ENCODE results near the gene RNU6-1. TPM values are rescaled to one million over a fixed set of nuclear protein-coding genes. Genes with fewer than 3 reads are reported as not detected.

Gene RNU6-1
- total and polyA plus RNA-seq, 5 donors from 2014 or later, result not detected

DNA sequence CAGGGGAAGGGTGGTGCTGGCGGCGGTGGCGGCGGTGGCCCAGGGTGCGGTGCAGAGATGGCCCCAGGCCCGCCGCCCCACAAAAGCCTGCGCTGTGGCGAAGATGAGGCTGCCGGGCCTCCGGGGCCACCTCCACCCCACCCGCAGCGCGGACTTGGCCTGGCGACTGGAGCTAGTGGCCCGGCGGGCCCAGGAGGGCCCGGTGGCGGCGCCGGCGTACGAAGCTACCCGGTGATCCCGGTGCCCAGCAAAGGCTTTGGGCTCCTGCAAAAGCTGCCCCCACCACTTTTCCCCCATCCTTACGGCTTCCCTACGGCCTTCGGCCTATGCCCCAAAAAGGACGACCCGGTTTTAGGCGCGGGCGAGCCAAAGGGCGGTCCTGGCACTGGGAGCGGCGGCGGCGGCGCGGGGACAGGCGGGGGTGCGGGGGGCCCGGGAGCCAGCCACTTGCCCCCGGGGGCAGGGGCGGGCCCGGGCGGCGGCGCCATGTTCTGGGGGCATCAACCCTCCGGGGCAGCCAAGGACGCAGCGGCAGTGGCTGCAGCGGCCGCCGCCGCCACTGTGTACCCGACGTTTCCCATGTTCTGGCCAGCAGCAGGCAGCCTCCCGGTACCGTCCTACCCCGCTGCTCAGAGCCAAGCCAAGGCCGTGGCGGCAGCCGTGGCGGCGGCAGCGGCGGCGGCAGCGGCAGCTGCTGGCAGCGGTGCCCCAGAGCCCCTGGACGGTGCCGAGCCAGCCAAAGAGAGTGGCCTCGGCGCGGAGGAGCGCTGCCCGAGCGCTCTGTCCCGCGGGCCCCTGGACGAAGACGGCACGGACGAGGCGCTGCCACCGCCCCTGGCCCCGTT, 12.9 kb downstream of the RNU6-1 start:
- Mint-ChIP-seq H3K27me3 (peaks cover 75% of the 10 kb centered on the region), H3K27ac (peak overlapping the region in 1 of 3 donors; percentile 23), H3K4me1 (peaks cover 0 to 54% (median 20%) of the 10 kb centered on the region in 4 donors), H3K36me3 (no peaks in the 10 kb centered on the region), H3K4me3 (peak overlapping the region in 1 of 4 donors; percentile 78), H3K9me3 (peaks cover 0 to 9% (median 0%) of the 10 kb centered on the region in 7 donors)
- Histone ChIP-seq H3K4me1 (ENCODE audit: control insufficient read depth, insufficient read depth, low read length, poor library complexity, severe bottlenecking) (peaks cover 64% of the 10 kb centered on the region), H3K27ac (ENCODE audit: insufficient read depth, low read length, poor library complexity, severe bottlenecking) (no peak overlapping the region), H3K27me3 (ENCODE audit: control insufficient read depth, insufficient read depth, low read length) (peaks cover 20% of the 10 kb centered on the region), H3K9me3 (ENCODE audit: control insufficient read depth in 2 of 2, low read length in 2 of 2) (no peaks in the 10 kb centered on the region), H3K36me3 (ENCODE audit: control insufficient read depth, insufficient read depth, low read length) (no peaks in the 10 kb centered on the region), H3K4me3 (ENCODE audit: low read depth, low read length) (no peak overlapping the region)
- DNase-seq, result no peak
- ATAC-seq (ENCODE audit: low read depth in 2 of 2), result no peak

DNA sequence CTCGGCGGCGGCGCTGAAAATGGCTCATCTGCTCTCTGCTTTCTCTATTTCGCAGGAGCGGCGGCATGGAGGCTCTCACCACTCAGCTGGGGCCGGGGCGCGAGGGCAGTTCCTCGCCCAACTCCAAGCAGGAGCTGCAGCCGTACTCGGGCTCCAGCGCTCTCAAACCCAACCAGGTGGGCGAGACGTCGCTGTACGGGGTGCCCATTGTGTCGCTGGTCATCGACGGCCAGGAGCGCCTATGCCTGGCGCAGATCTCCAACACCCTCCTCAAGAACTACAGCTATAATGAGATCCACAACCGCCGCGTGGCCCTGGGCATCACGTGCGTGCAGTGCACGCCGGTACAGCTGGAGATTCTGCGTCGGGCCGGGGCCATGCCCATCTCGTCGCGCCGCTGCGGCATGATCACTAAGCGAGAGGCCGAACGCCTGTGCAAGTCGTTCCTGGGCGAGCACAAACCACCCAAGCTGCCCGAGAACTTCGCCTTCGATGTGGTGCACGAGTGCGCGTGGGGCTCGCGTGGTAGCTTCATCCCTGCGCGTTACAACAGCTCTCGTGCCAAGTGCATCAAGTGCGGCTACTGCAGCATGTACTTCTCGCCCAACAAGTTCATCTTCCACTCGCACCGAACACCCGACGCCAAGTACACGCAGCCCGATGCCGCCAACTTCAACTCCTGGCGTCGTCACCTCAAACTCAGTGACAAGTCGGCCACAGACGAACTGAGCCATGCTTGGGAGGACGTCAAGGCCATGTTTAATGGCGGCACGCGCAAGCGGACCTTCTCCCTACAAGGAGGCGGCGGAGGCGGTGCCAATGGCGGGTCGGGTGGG, 13.7 kb downstream of the RNU6-1 start:
- Histone ChIP-seq H3K27ac (ENCODE audit: insufficient read depth, low read length, poor library complexity, severe bottlenecking) (no peak overlapping the region), H3K27me3 (ENCODE audit: control insufficient read depth, insufficient read depth, low read length) (peaks cover 15% of the 10 kb centered on the region), H3K4me1 (ENCODE audit: control insufficient read depth, insufficient read depth, low read length, poor library complexity, severe bottlenecking) (peaks cover 66% of the 10 kb centered on the region), H3K36me3 (ENCODE audit: control insufficient read depth, insufficient read depth, low read length) (no peaks in the 10 kb centered on the region), H3K4me3 (ENCODE audit: low read depth, low read length) (no peak overlapping the region), H3K9me3 (ENCODE audit: control insufficient read depth in 2 of 2, low read length in 2 of 2) (no peaks in the 10 kb centered on the region)
- Mint-ChIP-seq H3K27me3 (peaks cover 76% of the 10 kb centered on the region), H3K4me1 (peaks cover 0 to 62% (median 20%) of the 10 kb centered on the region in 4 donors), H3K9me3 (peaks cover 0 to 9% (median 0%) of the 10 kb centered on the region in 7 donors), H3K4me3 (peak overlapping the region in 3 of 4 donors; percentile 55 to 78 (median 74)), H3K36me3 (no peaks in the 10 kb centered on the region), H3K27ac (peak overlapping the region in 2 of 3 donors; percentile 23 to 86)
- DNase-seq, result peak in 2 of 3 donors; percentile 12 to 42
- no peak for ATAC-seq (ENCODE audit: low read depth in 2 of 2)

DNA sequence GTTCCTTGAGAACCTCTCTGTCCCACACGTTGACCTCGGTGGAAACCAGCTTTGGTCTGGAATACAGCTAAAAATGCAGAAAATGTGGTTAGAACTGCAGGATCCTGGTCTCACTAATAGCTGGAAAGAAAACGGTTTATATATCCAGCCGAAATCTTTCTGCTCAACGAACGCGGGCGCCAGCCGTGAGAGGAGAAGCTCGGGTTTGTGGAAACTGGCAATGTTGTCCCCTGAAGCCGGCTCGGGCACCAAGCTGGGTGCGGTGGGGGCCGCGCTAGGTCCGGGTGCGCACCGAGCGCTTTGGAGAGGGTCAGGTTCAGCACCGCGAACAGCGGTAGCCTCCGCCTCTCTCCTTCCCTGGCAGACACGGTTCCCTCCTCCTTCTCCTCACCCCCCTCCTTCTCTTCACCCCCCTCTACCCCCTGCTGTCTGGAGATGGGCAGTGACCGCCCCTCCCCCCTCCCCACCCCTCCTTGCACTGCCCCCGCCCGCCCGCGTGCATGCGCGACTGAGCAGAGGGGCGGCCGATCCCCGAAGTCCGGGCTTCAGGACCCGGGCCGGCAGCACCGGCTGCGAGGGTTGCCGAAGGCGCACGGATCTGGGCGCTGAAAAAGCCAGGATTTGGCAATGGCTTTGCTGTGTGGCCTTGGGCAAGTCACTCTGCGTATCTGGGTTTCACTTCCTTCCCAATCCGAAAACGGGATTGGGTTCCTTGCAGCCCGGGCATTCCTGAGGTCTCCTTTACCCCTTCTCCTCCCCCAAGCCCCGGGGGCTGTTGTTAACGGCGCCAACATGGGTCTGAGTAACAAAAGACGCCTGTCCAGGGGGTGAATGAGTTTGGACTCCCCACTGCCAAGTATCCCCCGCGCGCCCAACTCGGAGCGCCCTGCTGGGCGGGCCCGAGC, 14.6 kb downstream of the RNU6-1 start, which contains the start of gene SKOR1:
Gene SKOR1, plus strand, starts transcription at position 534 of the 905 bp plus-strand sequence. Its CDS starts 94 bp downstream, at position 628.
- DNase-seq, result peak in 1 of 3 donors; percentile 13
- no peaks in the 10 kb centered on the region for H3K9me3 ChIP-seq (ENCODE audit: control insufficient read depth in 2 of 2, low read length in 2 of 2)
- H3K36me3 ChIP-seq (ENCODE audit: control insufficient read depth, insufficient read depth, low read length), result no peaks in the 10 kb centered on the region

DNA sequence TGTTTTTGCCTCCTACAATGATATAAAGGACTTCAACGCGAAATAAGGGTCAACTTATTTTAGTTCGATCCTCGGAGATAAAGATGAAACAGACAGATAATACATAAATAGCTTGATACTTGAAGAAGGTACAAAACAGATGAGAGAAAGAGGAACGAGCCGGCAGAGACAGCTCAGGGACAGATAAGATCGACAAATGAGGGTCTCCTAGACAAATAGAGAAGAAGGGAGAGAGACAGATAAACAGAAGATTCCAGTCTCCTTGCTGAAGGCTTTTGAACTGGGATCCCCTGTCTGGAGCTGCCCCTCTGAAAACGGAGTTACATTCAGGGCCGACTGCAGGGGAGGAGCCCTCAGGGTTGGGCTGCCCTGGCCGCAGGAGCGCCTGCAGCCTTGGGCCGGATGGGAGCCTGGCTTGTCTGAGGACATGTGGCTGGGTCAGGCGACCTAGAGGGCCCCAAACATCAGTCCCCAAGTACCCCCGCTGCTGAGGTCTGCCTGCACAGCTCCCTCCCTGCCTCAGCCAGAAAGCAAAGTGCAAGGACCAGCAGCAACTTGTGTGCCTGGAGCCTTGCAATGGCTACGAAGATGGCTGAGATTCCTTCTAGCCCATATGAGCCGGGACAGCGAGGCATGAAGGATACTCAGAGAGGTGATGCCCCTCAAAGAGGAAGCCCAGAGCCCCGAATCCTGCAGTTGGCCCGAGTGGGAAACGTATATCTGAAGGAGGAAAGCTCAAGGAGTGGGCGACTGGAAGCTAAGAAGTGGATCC, 15.5 kb downstream of the RNU6-1 start:
- H3K9me3 ChIP-seq (ENCODE audit: control insufficient read depth in 2 of 2, low read length in 2 of 2), result no peaks in the 10 kb centered on the region
- peaks cover 56% of the 10 kb centered on the region for H3K4me1 ChIP-seq (ENCODE audit: control insufficient read depth, insufficient read depth, low read length, poor library complexity, severe bottlenecking)
- H3K27me3 Mint-ChIP-seq, result peaks cover 80% of the 10 kb centered on the region

More for the DNA sequence above, 14.6 kb downstream of the RNU6-1 start, which contains the start of gene SKOR1:
- Mint-ChIP-seq H3K9me3 (peaks cover 0 to 9% (median 0%) of the 10 kb centered on the region in 7 donors), H3K27me3 (peaks cover 76% of the 10 kb centered on the region), H3K4me3 (peak within 1 kb of the TSS in 3 of 4 donors; percentile 74 to 86 (median 78)), H3K27ac (peak within 1 kb of the TSS in 2 of 3 donors; percentile 23 to 86), H3K4me1 (peaks cover 0 to 64% (median 17%) of the 10 kb centered on the region in 4 donors), H3K36me3 (no peaks in the 10 kb centered on the region)
- H3K4me3 ChIP-seq (ENCODE audit: low read depth, low read length), result no peak within 1 kb of the TSS
- ATAC-seq (ENCODE audit: low read depth in 2 of 2), result no peak
- no peak within 1 kb of the TSS for H3K27ac ChIP-seq (ENCODE audit: insufficient read depth, low read length, poor library complexity, severe bottlenecking)
- H3K27me3 ChIP-seq (ENCODE audit: control insufficient read depth, insufficient read depth, low read length), result peaks cover 9% of the 10 kb centered on the region
- peaks cover 63% of the 10 kb centered on the region for H3K4me1 ChIP-seq (ENCODE audit: control insufficient read depth, insufficient read depth, low read length, poor library complexity, severe bottlenecking)

DNA sequence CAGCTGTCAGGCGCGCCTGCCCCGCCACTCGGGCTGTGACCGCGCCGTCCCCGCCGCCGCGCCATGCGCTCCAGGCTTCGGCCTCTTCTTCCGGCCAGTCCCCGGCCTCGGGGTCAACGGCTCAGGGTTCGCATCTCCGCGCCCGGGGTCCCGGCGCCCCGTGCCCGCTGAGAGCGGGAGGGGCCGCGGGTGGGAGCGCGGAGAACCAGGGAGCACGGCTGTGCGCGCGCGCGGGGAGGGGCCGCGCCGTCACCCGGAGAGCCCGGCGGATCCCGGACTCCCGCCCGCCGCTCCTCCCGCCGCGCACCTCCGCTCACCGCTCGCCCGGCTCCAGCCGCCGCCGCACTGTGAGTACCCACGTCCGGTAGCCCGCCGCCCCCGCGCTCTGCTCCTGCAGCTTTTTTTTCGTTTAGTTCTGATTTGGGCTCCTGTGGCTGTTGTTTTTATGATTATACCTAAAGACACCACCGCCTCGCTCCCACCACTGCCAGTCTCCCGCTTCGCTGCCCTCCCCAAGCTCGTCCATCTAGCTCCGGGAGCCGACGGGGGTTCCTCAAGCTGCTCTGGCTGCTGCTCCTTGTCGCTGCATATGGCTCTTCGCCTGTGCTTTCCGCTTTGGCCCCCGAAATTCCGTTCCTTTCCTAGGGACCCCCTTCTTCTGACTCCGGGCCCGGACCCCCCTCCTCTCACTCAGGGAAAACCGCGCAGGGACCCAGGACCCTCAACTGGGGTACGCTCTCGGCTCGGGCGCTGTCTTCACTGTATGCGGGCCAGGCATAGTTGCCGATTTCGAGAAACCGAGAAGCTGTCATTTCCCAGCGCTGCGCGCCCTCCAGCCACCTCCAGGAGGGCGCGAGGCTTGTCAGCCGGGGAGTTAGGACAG, 16.3 kb downstream of the RNU6-1 start:
- H3K27me3 ChIP-seq (ENCODE audit: control insufficient read depth, insufficient read depth, low read length), result peaks cover 12% of the 10 kb centered on the region
- H3K27ac ChIP-seq (ENCODE audit: insufficient read depth, low read length, poor library complexity, severe bottlenecking), result no peak overlapping the region
- Mint-ChIP-seq H3K27me3 (peaks cover 78% of the 10 kb centered on the region), H3K36me3 (no peaks in the 10 kb centered on the region), H3K27ac (peak overlapping the region in 1 of 3 donors; percentile 67), H3K4me3 (peak overlapping the region; percentile 72 to 90 (median 87)), H3K4me1 (peaks cover 0 to 59% (median 13%) of the 10 kb centered on the region in 4 donors), H3K9me3 (peaks cover 0 to 9% (median 0%) of the 10 kb centered on the region in 7 donors)
- H3K9me3 ChIP-seq (ENCODE audit: control insufficient read depth in 2 of 2, low read length in 2 of 2), result no peaks in the 10 kb centered on the region
- no peak overlapping the region for H3K4me3 ChIP-seq (ENCODE audit: low read depth, low read length)
- H3K4me1 ChIP-seq (ENCODE audit: control insufficient read depth, insufficient read depth, low read length, poor library complexity, severe bottlenecking), result peaks cover 47% of the 10 kb centered on the region
- DNase-seq, result no peak
- no peak for ATAC-seq (ENCODE audit: low read depth in 2 of 2)
- H3K36me3 ChIP-seq (ENCODE audit: control insufficient read depth, insufficient read depth, low read length), result no peaks in the 10 kb centered on the region

More for the DNA sequence above, 15.5 kb downstream of the RNU6-1 start:
- no peak for DNase-seq
- Histone ChIP-seq H3K27ac (ENCODE audit: insufficient read depth, low read length, poor library complexity, severe bottlenecking) (no peak overlapping the region), H3K27me3 (ENCODE audit: control insufficient read depth, insufficient read depth, low read length) (peaks cover 10% of the 10 kb centered on the region), H3K36me3 (ENCODE audit: control insufficient read depth, insufficient read depth, low read length) (no peaks in the 10 kb centered on the region), H3K4me3 (ENCODE audit: low read depth, low read length) (no peak overlapping the region)
- peaks cover 0 to 9% (median 0%) of the 10 kb centered on the region in 7 donors for H3K9me3 Mint-ChIP-seq
- ATAC-seq (ENCODE audit: low read depth in 2 of 2), result no peak
- peak overlapping the region; percentile 78 to 90 (median 87) for H3K4me3 Mint-ChIP-seq
- H3K27ac Mint-ChIP-seq, result peak overlapping the region in 1 of 3 donors; percentile 38
- peaks cover 0 to 65% (median 16%) of the 10 kb centered on the region in 4 donors for H3K4me1 Mint-ChIP-seq
- H3K36me3 Mint-ChIP-seq, result no peaks in the 10 kb centered on the region

Measured in CD4-positive, CD25-positive, alpha-beta regulatory T cell (primary cell).